Caco-2 (cell line): Measurements from ENCODE around the gene GZMM. TPM values are rescaled to one million over a fixed set of nuclear protein-coding genes. Genes with fewer than 3 reads are reported as not detected.

ENCODE experiments used
- BruUV-seq: library from RNA; stranded (reverse); fragments of 400-500 nt; replicated peaks from 2 replicates; lab custom pipeline; 2021; lab: Mats Ljungman, UMichigan
- CTCF ChIA-PET: fragments of 300-600 bp; sonication (Branson Sonifier 250); formaldehyde crosslinking; loops from one replicate; lab custom pipeline; 2022; ENCODE audit warnings: antibody characterized with exemption; lab: Charles Lee
- POLR2A ChIA-PET: fragments of 300-600 bp; sonication (Branson Sonifier 250); formaldehyde crosslinking; loops from one replicate; lab custom pipeline; 2022; ENCODE audit warnings: antibody characterized with exemption; lab: Charles Lee
- DNase-seq, 2 experiments: peaks; one replicate each; pipeline versions ENCODE4 v3.0.0 to v3.0.0-alpha.2; 2020 to 2022
- H3K27me3 ChIP-seq: replicated peaks from 2 replicates; pipeline ENCODE4 v1.6.0; 2011; ENCODE audit warnings: low read length; ENCODE audit not compliant: control insufficient read depth, insufficient read depth
- H3K36me3 ChIP-seq: 2 replicates; pipeline ENCODE4 v1.5.1; 2011; ENCODE audit warnings: low read length; ENCODE audit not compliant: control insufficient read depth, insufficient read depth
- H3K4me1 ChIP-seq: fragments of 250-450 bp; sonication (Bioruptor Pico); 2 replicates; pipeline ENCODE4 v1.5.1; 2020; ENCODE audit warnings: mild to moderate bottlenecking
- H3K4me3 ChIP-seq: 2 replicates; pipeline ENCODE4 v1.5.1; 2011; ENCODE audit warnings: low read depth, mild to moderate bottlenecking, control low read depth, low read length
- H3K9me3 ChIP-seq: fragments of 250-450 bp; sonication (Bioruptor Pico); 2 replicates; pipeline ENCODE4 v1.5.1; 2020; ENCODE audit warnings: mild to moderate bottlenecking, moderate library complexity
- H3K27ac Mint-ChIP-seq: one replicate; pipeline ENCODE4 v1.8.0; 2022; ENCODE audit warnings: mixed read lengths; ENCODE audit not compliant: unreplicated experiment
- H3K27me3 Mint-ChIP-seq: one replicate; pipeline ENCODE4 v1.8.0; 2022; ENCODE audit warnings: mixed read lengths; ENCODE audit not compliant: insufficient read depth, unreplicated experiment
- H3K36me3 Mint-ChIP-seq: one replicate; pipeline ENCODE4 v1.8.0; 2022; ENCODE audit warnings: mild to moderate bottlenecking, mixed read lengths; ENCODE audit not compliant: insufficient read depth, unreplicated experiment
- H3K4me1 Mint-ChIP-seq: one replicate; pipeline ENCODE4 v1.8.0; 2022; ENCODE audit warnings: low read depth, mixed read lengths; ENCODE audit not compliant: unreplicated experiment
- H3K4me3 Mint-ChIP-seq: one replicate; pipeline ENCODE4 v1.8.0; 2022; ENCODE audit warnings: mild to moderate bottlenecking, moderate library complexity, mixed read lengths; ENCODE audit not compliant: unreplicated experiment
- H3K9me3 Mint-ChIP-seq: one replicate; pipeline ENCODE4 v1.8.0; 2022; ENCODE audit warnings: mixed read lengths; ENCODE audit not compliant: unreplicated experiment
- intact Hi-C: fragments of 100-400 bp; cut with micrococcal nuclease; formaldehyde crosslinking; loops from one replicate; pipeline ENCODE4 v1.10.0; 2022; ENCODE audit not compliant: unreplicated experiment
- total RNA-seq: library from RNA; stranded (reverse); gene quantifications from 2 replicates; pipeline ENCODE4 v1.2.3, GENCODE V29; 2022
- TF ChIP-seq, protein P1 (sequence below), 2 experiments: fragments of 200-600 bp in 1 of 2; IDR thresholded peaks; 1 replicate in 1 of 2; 2 replicates in 1 of 2; pipeline versions ENCODE4 v1.5.1 to v1.8.0; 2011 to 2022; ENCODE audit warnings: antibody characterized with exemption in 1 of 2, control low read depth in 1 of 2, inconsistent platforms in 1 of 2, low read depth in 1 of 2, low read length in 1 of 2, mild to moderate bottlenecking in 1 of 2, moderate library complexity in 1 of 2; ENCODE audit not compliant: insufficient read depth in 1 of 2, severe bottlenecking in 1 of 2, unreplicated experiment in 1 of 2

GZMM gene
- total RNA-seq, 1 experiment from 2014 or later, result not detected

GRCh38 chr19:572743-573518 is 29.1 kb downstream of the GZMM start:
- CTCF ChIA-PET, result interaction anchor here (1.5 kb wide), 1 partner anchor 66 kb away, joined by 6 read pairs; no protein-coding TSS in a partner anchor
- Histone ChIP-seq H3K27me3 (no peaks in the 10 kb centered on the region), H3K36me3 (no peaks in the 10 kb centered on the region; the same call in 1 of the 2 replicates), H3K4me1 (peaks cover 19% of the 10 kb centered on the region), H3K9me3 (no peaks in the 10 kb centered on the region), H3K4me3 (peak overlapping the region; percentile 50)
- DNase-seq, result peak in 1 of 2 experiments; percentile 41
- Mint-ChIP-seq H3K27me3 (no peaks in the 10 kb centered on the region), H3K4me3 (peak overlapping the region; percentile 98), H3K9me3 (no peaks in the 10 kb centered on the region), H3K36me3 (peaks cover 65% of the 10 kb centered on the region), H3K4me1 (peaks cover 13% of the 10 kb centered on the region), H3K27ac (peak overlapping the region; percentile 100)
- TF ChIP-seq, protein P1, sequence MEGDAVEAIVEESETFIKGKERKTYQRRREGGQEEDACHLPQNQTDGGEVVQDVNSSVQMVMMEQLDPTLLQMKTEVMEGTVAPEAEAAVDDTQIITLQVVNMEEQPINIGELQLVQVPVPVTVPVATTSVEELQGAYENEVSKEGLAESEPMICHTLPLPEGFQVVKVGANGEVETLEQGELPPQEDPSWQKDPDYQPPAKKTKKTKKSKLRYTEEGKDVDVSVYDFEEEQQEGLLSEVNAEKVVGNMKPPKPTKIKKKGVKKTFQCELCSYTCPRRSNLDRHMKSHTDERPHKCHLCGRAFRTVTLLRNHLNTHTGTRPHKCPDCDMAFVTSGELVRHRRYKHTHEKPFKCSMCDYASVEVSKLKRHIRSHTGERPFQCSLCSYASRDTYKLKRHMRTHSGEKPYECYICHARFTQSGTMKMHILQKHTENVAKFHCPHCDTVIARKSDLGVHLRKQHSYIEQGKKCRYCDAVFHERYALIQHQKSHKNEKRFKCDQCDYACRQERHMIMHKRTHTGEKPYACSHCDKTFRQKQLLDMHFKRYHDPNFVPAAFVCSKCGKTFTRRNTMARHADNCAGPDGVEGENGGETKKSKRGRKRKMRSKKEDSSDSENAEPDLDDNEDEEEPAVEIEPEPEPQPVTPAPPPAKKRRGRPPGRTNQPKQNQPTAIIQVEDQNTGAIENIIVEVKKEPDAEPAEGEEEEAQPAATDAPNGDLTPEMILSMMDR (IDR thresholded peaks at IDR 0.05; ENCODE audit: insufficient read depth in 1 of 2, low read depth in 1 of 2, low read length in 1 of 2, severe bottlenecking in 1 of 2, unreplicated experiment in 1 of 2), result no peak
- intact Hi-C loops, result loop anchor here (2.0 to 5.0 kb wide), 2 partner anchors 41 to 60 kb away; partner anchors contain the start of genes CDC34 and POLRMT
- POLR2A ChIA-PET, result interaction anchor here (0.6 kb wide), 1 partner anchor 25 kb away, joined by 8 read pairs; no protein-coding TSS in a partner anchor
- BruUV-seq, result TSS peak; percentile 75

DNA sequence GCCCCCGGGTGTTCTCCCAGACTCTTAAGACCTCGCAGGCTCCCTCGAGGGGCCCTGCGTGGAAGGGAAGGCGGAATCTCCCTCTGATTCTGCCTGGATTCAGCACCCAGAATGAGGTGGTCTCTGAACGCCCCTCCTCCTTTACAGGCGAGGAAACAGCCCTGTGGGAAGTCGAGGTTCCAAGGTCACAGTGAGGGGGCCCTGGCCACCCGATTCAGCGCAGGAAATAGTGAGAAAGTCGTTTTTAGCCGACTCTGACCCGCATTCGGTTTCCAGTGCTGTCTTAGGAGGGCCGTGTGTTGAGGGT is 29.6 kb downstream of the GZMM start:
- Histone ChIP-seq H3K27me3 (no peaks in the 10 kb centered on the region), H3K9me3 (no peaks in the 10 kb centered on the region), H3K4me3 (peak overlapping the region; percentile 50), H3K4me1 (peaks cover 19% of the 10 kb centered on the region), H3K36me3 (no peaks in the 10 kb centered on the region; the same call in 1 of the 2 replicates)
- no peaks in the 10 kb centered on the region for H3K27me3 Mint-ChIP-seq
- BruUV-seq, result no TSS peak
- peak overlapping the region; percentile 98 for H3K4me3 Mint-ChIP-seq
- H3K9me3 Mint-ChIP-seq, result no peaks in the 10 kb centered on the region
- DNase-seq, result no peak
- peak overlapping the region; percentile 100 for H3K27ac Mint-ChIP-seq
- H3K4me1 Mint-ChIP-seq, result peaks cover 13% of the 10 kb centered on the region
- TF ChIP-seq, protein P1 (IDR thresholded peaks at IDR 0.05; ENCODE audit: insufficient read depth in 1 of 2, low read depth in 1 of 2, low read length in 1 of 2, severe bottlenecking in 1 of 2, unreplicated experiment in 1 of 2), result no peak
- ChIA-PET CTCF (no interaction called here), POLR2A (no interaction called here)
- intact Hi-C loops, result loop anchor here (2.0 to 5.0 kb wide), 2 partner anchors 41 to 59 kb away; partner anchors contain the start of genes CDC34 and POLRMT
- H3K36me3 Mint-ChIP-seq, result peaks cover 65% of the 10 kb centered on the region

DNA sequence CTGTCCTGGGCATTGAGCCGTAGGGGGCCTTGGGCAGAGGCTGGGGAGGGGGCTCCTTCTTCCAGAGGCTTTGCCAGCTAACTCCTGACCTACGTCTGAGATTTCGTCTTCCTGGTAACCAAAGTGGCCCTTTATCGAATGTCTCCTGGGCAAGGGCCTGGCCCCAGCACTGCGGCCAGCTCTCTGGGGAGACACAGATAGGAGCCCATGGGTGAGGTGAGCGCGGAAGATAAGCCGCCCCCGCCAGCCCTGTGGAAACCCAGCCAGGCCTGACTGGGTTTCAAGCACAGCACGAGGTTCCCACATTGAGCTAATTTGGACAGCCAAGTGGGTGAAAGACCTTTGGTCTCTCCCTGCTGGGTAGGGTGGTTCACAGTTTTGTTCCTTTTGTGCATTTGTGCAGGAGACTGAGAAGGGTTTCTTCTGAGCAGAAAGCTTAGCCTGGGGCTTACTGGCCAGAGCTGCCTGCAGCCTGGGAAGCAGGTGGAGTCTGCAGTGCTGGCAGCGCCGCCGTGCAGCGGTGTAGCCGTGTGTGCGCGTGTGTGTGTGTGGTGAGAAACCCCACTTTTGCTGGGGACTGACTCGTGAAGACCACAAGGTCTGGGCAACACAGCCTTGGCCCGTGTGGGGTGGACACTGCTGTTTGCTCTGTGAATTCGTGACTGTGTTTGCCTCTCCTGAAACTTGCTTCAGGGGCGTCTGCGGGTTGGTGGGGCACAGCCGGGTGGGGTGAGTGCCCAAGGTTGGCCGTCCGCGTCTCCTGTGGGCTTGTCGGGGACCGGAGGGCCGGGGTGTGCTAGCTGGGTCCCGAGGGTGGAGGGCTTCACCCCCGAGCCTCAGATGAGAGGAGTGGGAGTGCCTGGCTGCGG is 31.0 kb downstream of the GZMM start:
- DNase-seq, result no peak
- no peaks in the 10 kb centered on the region; the same call in 1 of the 2 replicates for H3K36me3 ChIP-seq
- Mint-ChIP-seq H3K36me3 (peaks cover 65% of the 10 kb centered on the region), H3K9me3 (no peaks in the 10 kb centered on the region), H3K27ac (peak overlapping the region; percentile 61), H3K4me1 (peaks cover 13% of the 10 kb centered on the region), H3K4me3 (peak overlapping the region; percentile 53), H3K27me3 (no peaks in the 10 kb centered on the region)
- POLR2A ChIA-PET, result interaction anchor here (0.6 to 0.7 kb wide), 2 partner anchors 9 to 178 kb away, joined by 5 to 6 read pairs; no protein-coding TSS in a partner anchor
- CTCF ChIA-PET, result interaction anchor here (0.6 kb wide), 1 partner anchor 190 kb away, joined by 3 read pairs; no protein-coding TSS in a partner anchor
- H3K9me3 ChIP-seq, result no peaks in the 10 kb centered on the region
- H3K4me3 ChIP-seq, result no peak overlapping the region
- no peaks in the 10 kb centered on the region for H3K27me3 ChIP-seq
- TF ChIP-seq, protein P1 (IDR thresholded peaks at IDR 0.05; ENCODE audit: insufficient read depth in 1 of 2, low read depth in 1 of 2, low read length in 1 of 2, severe bottlenecking in 1 of 2, unreplicated experiment in 1 of 2), result no peak
- intact Hi-C loops, result loop anchor here (5.0 kb wide), 1 partner anchor 43 kb away; the partner anchor contains the start of gene CDC34
- H3K4me1 ChIP-seq, result peaks cover 18% of the 10 kb centered on the region
- no TSS peak for BruUV-seq
